Pancreas (tissue), 10 donors: ENCODE data around the gene C9. TPM values are rescaled to one million over a fixed set of nuclear protein-coding genes. Genes with fewer than 3 reads are reported as not detected.

Source experiments
- ATAC-seq, 4 donors: fragments of 200-7000 bp; cut with Tn5 transposase; one replicate each; pipeline versions ENCODE4 v1.8.0 to v1.9.1; 2020; ENCODE audit warnings: mild to moderate bottlenecking in 4 of 4, moderate library complexity in 4 of 4
- DNase-seq, 6 donors: peaks; one replicate each; pipeline ENCODE4 v3.0.0-alpha.2; 2020
- FAIRE-seq: peaks from 2 replicates; lab custom pipeline; 2012; peaks lifted over from hg19 to GRCh38; lab: Jason Lieb, UNC
- H3K27ac ChIP-seq, 4 donors: fragments of 200-600 bp; sonication (generic); 1 replicate in 3 of 4; 2 replicates in 1 of 4; pipeline versions ENCODE4 v1.5.0 to v1.8.0; 2020
- H3K27me3 ChIP-seq, 4 donors: fragments of 200-600 bp; one replicate each; pipeline ENCODE4 v1.8.0; 2021
- H3K36me3 ChIP-seq, 3 donors: fragments of 200-600 bp; sonication (generic) in 1 of 3; one replicate each; pipeline versions ENCODE4 v1.5.0 to v1.8.0; 2020 to 2021
- H3K4me1 ChIP-seq, 3 donors: fragments of 200-600 bp; one replicate each; pipeline ENCODE4 v1.8.0; 2021
- H3K4me3 ChIP-seq, 4 donors: fragments of 200-600 bp; sonication (generic) in 2 of 4; one replicate each; pipeline versions ENCODE4 v1.5.0 to v1.8.0; 2020 to 2021
- H3K9me3 ChIP-seq, 4 donors: fragments of 200-600 bp; one replicate each; pipeline ENCODE4 v1.8.0; 2021
- WGBS, 2 donors: extraction: QIAGEN DNeasy Blood & Tissue Kit; methylation state at CpG; one replicate each; pipeline ENCODE4 v1.1.7; 2013; 5-methylcytosine and 5-hydroxymethylcytosine counted together
- intact Hi-C, 3 donors: fragments of 100-400 bp; cut with DNase I; formaldehyde crosslinking; loops; one replicate each; pipeline versions ENCODE4 v1.11.1 to v1.14.2; 2022
- polyA plus RNA-seq, 2 donors: library from polyadenylated mRNA; stranded (reverse); fragments of 200-250 nt; gene quantifications; one replicate each; pipeline ENCODE4 v1.2.3, GENCODE V29; 2013
- total RNA-seq, 6 donors: library from RNA; stranded (reverse); fragmentation: NEBNext Ultra II Directional in 4 of 6; extraction: Animal tissue kit (Norgen Biotek cat#: 25700) in 4 of 6; gene quantifications; one replicate each; pipeline versions ENCODE4 v1.2.1 to v1.2.4, GENCODE V29; 2021 to 2023
- TF ChIP-seq, protein P1 (sequence below), 4 donors: fragments of 200-600 bp; sonication (generic) in 3 of 4; IDR thresholded peaks; one replicate each; pipeline versions ENCODE4 v1.5.0 to v1.8.0; 2021; ENCODE audit warnings: antibody characterized with exemption in 4 of 4
- donor health status: healthy with polysubstance abuse.
- donor health status: DM: no; HTN: no; CAD: no; lungs with moderate emphysema.
- donor health status: DM: no; HTN: no; CAD: no.
- donor health status: control.
- donor health status: control.
- donor health status: Bipolar disorder and iron deficiency.
- donor health status: DM: yes; HTN: yes; CAD: no.
- donor health status: DM: no; HTN: no; CAD: no.
- donor health status: DM: no; HTN: no; CAD: no.
- donor health status: DM: yes; HTN: yes; CAD: no.

C9 gene
- total and polyA plus RNA-seq, 8 donors = 0.82 TPM; not detected in 7

DNA sequence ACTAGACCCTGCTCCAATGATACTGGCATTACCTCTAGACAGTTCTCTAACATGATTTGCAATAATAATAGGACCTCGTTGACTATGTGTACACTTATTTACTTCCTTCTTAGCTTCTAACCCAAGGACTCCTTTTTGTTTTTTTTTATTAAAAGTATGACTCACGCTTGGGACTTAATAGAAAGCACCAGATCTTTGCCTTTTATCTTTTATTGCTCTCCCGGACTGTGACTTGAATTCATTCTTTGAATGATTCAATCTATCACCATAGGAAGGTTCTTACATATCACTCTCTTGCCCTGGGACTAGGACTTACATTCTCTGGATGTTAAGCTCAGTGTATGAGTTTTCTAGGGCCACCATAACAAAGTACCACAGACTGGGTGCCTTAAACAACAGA, 9.0 kb downstream of the C9 start:
- ATAC-seq (no peak), FAIRE-seq (no peak), DNase-seq (no peak)
- no peaks in the 10 kb centered on the region for H3K9me3 ChIP-seq
- H3K4me3 ChIP-seq = no peak overlapping the region
- TF ChIP-seq, protein P1, sequence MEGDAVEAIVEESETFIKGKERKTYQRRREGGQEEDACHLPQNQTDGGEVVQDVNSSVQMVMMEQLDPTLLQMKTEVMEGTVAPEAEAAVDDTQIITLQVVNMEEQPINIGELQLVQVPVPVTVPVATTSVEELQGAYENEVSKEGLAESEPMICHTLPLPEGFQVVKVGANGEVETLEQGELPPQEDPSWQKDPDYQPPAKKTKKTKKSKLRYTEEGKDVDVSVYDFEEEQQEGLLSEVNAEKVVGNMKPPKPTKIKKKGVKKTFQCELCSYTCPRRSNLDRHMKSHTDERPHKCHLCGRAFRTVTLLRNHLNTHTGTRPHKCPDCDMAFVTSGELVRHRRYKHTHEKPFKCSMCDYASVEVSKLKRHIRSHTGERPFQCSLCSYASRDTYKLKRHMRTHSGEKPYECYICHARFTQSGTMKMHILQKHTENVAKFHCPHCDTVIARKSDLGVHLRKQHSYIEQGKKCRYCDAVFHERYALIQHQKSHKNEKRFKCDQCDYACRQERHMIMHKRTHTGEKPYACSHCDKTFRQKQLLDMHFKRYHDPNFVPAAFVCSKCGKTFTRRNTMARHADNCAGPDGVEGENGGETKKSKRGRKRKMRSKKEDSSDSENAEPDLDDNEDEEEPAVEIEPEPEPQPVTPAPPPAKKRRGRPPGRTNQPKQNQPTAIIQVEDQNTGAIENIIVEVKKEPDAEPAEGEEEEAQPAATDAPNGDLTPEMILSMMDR (IDR thresholded peaks at IDR 0.05) = no peak
- no peak overlapping the region for H3K27ac ChIP-seq
- H3K4me1 ChIP-seq = no peaks in the 10 kb centered on the region
- no peaks in the 10 kb centered on the region for H3K36me3 ChIP-seq
- WGBS, 2 donors = 27 to 28% methylated on average over 3 of the region's 3 CpGs
- no peaks in the 10 kb centered on the region for H3K27me3 ChIP-seq
- intact Hi-C loops = no loop called here

DNA sequence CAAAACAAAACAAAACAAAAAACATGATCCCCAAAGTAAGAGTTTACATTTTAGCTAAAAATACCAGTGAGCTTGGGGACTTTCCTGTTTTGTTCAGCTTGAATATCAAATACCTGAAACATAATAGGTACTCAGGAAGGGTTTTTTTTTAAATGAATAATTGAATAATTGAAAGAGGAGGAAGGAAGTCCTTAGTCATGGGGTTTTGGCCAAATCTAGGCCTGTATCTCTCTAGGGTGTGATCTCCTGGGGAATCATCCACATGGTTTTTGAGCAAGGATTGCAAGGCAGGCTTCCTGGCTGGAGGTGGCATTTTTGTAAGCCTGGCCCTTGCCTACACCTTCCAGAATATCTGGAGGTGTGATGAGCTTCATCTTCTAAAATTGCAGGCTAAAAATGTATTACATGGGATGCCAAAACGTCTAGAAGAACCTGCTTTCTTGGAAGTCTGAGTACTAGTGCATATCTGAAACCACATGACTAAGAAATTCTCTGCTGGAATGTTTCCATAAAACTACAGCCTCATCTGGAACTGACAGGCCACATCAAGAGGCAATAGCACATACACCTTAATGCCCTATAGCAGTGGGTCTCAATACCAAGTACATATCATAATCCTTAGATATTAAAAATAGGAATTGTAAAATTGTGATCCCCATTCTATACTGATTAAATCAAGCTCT, 10.4 kb downstream of the C9 start:
- no peak for FAIRE-seq

DNA sequence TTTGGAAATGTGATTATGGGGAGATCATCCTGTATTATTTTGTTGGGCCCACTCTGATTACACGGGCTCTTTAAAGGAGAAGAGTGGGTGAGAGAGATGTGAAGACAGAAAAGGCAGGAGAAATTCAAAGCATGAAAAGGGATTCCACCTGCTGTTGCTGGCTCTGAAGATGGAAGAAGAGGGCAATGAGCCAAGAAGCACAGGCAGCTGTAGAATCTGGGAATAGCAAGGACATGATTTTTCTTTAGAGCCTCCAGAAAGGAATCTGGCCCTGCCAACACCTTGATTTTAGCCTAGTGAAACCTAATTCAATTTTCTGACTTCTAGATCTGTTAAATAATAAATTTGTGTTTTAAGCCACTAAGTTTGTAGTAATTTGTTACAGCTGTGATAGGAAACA, 11.3 kb downstream of the C9 start:
- H3K27me3 ChIP-seq = no peaks in the 10 kb centered on the region
- no peak overlapping the region for H3K27ac ChIP-seq
- no peak for FAIRE-seq
- no peaks in the 10 kb centered on the region for H3K36me3 ChIP-seq
- no peaks in the 10 kb centered on the region for H3K9me3 ChIP-seq
- ATAC-seq = no peak
- no peaks in the 10 kb centered on the region for H3K4me1 ChIP-seq
- no peak overlapping the region for H3K4me3 ChIP-seq
- 62 to 83% methylated on average over 1 of the region's 1 CpG for WGBS, 2 donors
- TF ChIP-seq, protein P1 (IDR thresholded peaks at IDR 0.05) = no peak
- intact Hi-C loops = no loop called here
- DNase-seq = no peak

More for the DNA sequence above, 10.4 kb downstream of the C9 start:
- 19 to 32% methylated on average over 1 of the region's 1 CpG for whole genome bisulfite sequencing, 2 donors
- Histone ChIP-seq H3K4me3 (no peak overlapping the region), H3K27ac (no peak overlapping the region), H3K9me3 (no peaks in the 10 kb centered on the region), H3K36me3 (no peaks in the 10 kb centered on the region), H3K27me3 (no peaks in the 10 kb centered on the region), H3K4me1 (no peaks in the 10 kb centered on the region)
- intact Hi-C loops = no loop called here
- ATAC-seq (no peak), DNase-seq (no peak)
- TF ChIP-seq, protein P1 (IDR thresholded peaks at IDR 0.05) = no peak

DNA sequence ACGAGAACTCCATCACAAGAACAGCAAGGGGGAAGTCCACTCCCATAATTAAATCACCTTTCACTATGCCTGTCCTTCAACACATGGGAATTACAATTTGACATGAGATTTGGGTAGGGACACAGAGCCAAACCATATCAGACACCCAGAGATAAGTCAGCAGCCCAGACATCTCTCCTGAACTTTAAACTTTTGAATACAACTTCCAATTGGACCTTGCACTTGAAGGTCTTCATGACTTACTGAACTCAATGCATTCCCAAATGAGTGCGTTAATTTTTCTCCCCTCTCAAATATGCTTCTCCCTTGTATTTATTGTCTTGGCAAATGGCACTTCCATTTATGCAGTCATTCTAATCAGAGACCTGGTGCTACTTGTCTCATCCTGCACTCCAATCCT, 12.1 kb downstream of the C9 start:
- H3K9me3 ChIP-seq = no peaks in the 10 kb centered on the region
- WGBS, 2 donors = 79 to 81% methylated on average over 2 of the region's 2 CpGs
- no peak overlapping the region for H3K27ac ChIP-seq
- intact Hi-C loops = no loop called here
- TF ChIP-seq, protein P1 (IDR thresholded peaks at IDR 0.05) = no peak
- H3K27me3 ChIP-seq = no peaks in the 10 kb centered on the region
- H3K4me3 ChIP-seq = no peak overlapping the region
- DNase-seq = no peak
- no peaks in the 10 kb centered on the region for H3K4me1 ChIP-seq
- FAIRE-seq = no peak
- no peaks in the 10 kb centered on the region for H3K36me3 ChIP-seq
- no peak for ATAC-seq

DNA sequence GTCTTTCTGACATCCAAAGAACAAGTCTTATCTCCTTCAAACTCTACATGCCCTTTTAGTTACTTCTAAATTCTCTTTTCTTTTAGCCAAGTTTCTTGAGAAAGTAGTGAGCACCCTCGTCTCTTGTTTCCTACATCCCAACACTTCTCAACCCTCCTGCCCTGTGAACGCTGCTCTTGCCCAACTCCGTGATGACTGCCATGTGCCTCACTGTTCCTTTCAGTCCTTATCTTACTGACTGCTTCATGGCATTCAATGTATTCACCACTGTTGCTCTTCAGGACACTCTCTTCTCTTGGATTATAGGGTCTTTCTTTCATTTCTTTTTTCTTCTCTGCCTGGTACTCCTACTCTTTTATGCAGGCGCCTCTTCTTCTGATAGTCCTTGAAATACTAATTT, 14.8 kb downstream of the C9 start:
- Histone ChIP-seq H3K27me3 (no peaks in the 10 kb centered on the region), H3K9me3 (no peaks in the 10 kb centered on the region), H3K4me3 (no peak overlapping the region), H3K4me1 (no peaks in the 10 kb centered on the region), H3K36me3 (no peaks in the 10 kb centered on the region), H3K27ac (no peak overlapping the region)
- TF ChIP-seq, protein P1 (IDR thresholded peaks at IDR 0.05) = no peak
- 61 to 74% methylated on average over 4 of the region's 4 CpGs for WGBS, 2 donors
- FAIRE-seq = no peak
- no peak for ATAC-seq
- intact Hi-C loops = no loop called here
- no peak for DNase-seq
